Measurements from ENCODE around the gene BRF1.

Gene BRF1

DNA sequence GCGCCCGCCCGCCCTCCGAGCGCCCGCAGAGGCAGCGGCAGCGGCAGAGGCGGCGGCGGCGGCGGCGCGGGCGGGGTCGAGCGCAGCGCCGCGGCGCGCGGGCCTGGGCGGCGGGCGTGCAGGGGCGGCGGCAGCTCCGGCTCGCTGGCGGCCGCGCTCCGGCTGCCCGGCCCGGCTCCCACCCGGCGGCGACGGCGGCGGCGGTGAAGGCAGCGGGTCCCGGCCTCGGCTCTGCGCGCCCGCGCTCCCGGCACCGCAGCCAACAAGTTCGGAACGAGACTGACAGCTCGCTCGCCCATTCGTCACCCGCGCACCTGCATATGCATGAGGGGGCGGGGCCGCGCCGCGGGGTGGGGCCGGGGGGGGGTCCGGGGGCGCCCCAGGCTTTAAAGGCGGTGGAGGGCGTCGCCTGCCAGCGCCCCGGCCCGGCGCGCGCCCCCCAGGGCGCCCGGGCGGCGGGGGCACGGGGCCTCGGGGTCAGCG is 132.3 kb downstream of the BRF1 start, which contains the start of gene JAG2:
JAG2 (minus strand) TSS at position 281 of the 483 bp plus-strand sequence. CDS start 356 bp downstream, outside the sequence.
- H3K9ac ChIP-seq: no peak within 1 kb of the TSS
- peak within 1 kb of the TSS; percentile 22 for H2AFZ ChIP-seq
- H3K36me3 ChIP-seq (ENCODE audit: control insufficient read depth, insufficient read depth, low read length): no peaks in the 10 kb centered on the region
- H3K4me3 ChIP-seq (ENCODE audit: low read depth, low read length): no peak within 1 kb of the TSS
- peaks cover 29% of the 10 kb centered on the region for H3K4me1 ChIP-seq
- H3K9me3 ChIP-seq (ENCODE audit: control insufficient read depth, low read length): no peaks in the 10 kb centered on the region
- no peaks in the 10 kb centered on the region for H3K79me2 ChIP-seq
- TF ChIP-seq CTCF (IDR thresholded peaks at IDR 0.05): no peak
- no peak within 1 kb of the TSS for H3K27ac ChIP-seq
- H3K27me3 ChIP-seq (ENCODE audit: control insufficient read depth, insufficient read depth, low read length): no peaks in the 10 kb centered on the region
- H3K4me2 ChIP-seq (ENCODE audit: low read length): peak within 1 kb of the TSS; percentile 73

- Histone ChIP-seq H2AFZ (no peak overlapping the region), H3K4me2 (ENCODE audit: low read length) (peak overlapping the region; percentile 73), H3K4me1 (peaks cover 29% of the 10 kb centered on the region), H3K79me2 (no peaks in the 10 kb centered on the region), H3K36me3 (ENCODE audit: control insufficient read depth, insufficient read depth, low read length) (no peaks in the 10 kb centered on the region), H3K9me3 (ENCODE audit: control insufficient read depth, low read length) (no peaks in the 10 kb centered on the region), H3K27me3 (ENCODE audit: control insufficient read depth, insufficient read depth, low read length) (no peaks in the 10 kb centered on the region), H3K4me3 (ENCODE audit: low read depth, low read length) (no peak overlapping the region), H3K27ac (no peak overlapping the region), H3K9ac (no peak overlapping the region)
- no peak for TF ChIP-seq CTCF (IDR thresholded peaks at IDR 0.05)
Measured at GRCh38 chr14:105168093-105168420, 132.7 kb downstream of the BRF1 start.

GRCh38 chr14:105167303-105168092 is 133.3 kb downstream of the BRF1 start:
- Histone ChIP-seq H3K9me3 (ENCODE audit: control insufficient read depth, low read length) (no peaks in the 10 kb centered on the region), H3K9ac (no peak overlapping the region), H2AFZ (no peak overlapping the region), H3K4me2 (ENCODE audit: low read length) (peak overlapping the region; percentile 73), H3K79me2 (no peaks in the 10 kb centered on the region), H3K27ac (no peak overlapping the region), H3K27me3 (ENCODE audit: control insufficient read depth, insufficient read depth, low read length) (no peaks in the 10 kb centered on the region), H3K36me3 (ENCODE audit: control insufficient read depth, insufficient read depth, low read length) (no peaks in the 10 kb centered on the region), H3K4me3 (ENCODE audit: low read depth, low read length) (no peak overlapping the region), H3K4me1 (peaks cover 29% of the 10 kb centered on the region)
- TF ChIP-seq CTCF (IDR thresholded peaks at IDR 0.05): no peak

DNA sequence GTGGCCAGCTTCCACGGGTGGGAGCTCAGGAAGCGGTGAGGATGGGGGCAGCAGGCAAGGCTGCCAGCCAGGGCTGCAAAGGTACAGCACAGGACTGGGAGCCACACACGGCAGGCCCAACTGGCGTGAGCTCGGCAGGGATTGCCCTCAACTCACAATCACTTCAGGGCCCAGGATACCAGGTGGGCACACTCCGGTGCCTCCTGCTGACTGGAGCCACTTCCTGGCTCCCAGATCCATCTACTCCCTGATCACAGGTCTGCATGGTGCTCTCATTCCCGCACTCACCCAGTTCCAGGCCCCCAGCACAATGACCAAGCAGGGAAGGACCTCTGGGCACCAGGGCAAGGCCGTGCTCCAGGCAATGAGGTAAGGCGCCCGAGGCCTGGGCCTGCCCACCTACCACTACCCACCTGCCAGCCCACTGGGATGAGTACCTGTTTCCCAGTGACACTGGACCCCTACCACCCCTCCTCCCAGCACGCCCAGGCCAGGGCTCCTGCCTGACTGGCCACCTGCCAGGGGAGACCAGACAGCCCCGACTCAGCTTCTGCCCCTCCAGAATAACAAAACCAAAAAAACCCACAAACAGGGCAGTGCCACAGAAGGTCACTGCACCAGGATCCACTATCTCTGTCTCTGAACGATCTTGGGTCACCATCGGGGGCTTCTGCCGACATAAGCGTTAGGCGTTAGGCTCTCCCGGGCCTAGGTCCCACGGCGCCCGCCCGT is 134.1 kb downstream of the BRF1 start:
- no peaks in the 10 kb centered on the region for H3K79me2 ChIP-seq
- H3K27ac ChIP-seq: no peak overlapping the region
- H3K27me3 ChIP-seq (ENCODE audit: control insufficient read depth, insufficient read depth, low read length): no peaks in the 10 kb centered on the region
- no peak overlapping the region for H3K4me2 ChIP-seq (ENCODE audit: low read length)
- H3K9ac ChIP-seq: no peak overlapping the region
- no peaks in the 10 kb centered on the region for H3K36me3 ChIP-seq (ENCODE audit: control insufficient read depth, insufficient read depth, low read length)
- TF ChIP-seq CTCF (IDR thresholded peaks at IDR 0.05): no peak
- no peak overlapping the region for H3K4me3 ChIP-seq (ENCODE audit: low read depth, low read length)
- H2AFZ ChIP-seq: no peak overlapping the region
- no peaks in the 10 kb centered on the region for H3K9me3 ChIP-seq (ENCODE audit: control insufficient read depth, low read length)
- H3K4me1 ChIP-seq: peaks cover 29% of the 10 kb centered on the region

Data from parathyroid adenoma (tissue), 2 donors.